ENCODE measurements around the gene COL4A4.

COL4A4 gene

DNA sequence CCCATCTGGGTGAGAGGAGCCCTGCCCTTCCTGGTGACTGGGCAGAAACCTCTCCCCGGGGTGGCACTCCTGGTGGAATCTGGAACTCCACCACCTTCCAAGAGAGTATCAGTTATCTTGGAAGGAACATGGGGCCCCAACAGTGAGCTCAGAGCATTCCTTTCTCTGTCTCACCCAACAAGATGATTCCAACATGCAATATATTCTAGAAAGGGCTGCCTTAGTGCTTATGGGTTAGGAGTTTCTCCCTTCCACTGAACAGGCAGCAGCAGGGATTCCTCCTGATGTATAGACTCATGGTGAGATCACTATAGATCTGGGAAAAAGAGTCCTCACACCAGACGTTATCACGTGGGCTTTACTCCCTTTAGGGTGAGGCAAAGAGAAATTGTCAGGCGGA lies 147.1 kb downstream of the COL4A4 start:
- H3K9ac ChIP-seq (ENCODE audit: low read depth, low read length): no peak overlapping the region
- no peak overlapping the region for H3K27ac ChIP-seq (ENCODE audit: low read length)
- H3K4me3 ChIP-seq (ENCODE audit: low read length): no peak overlapping the region
- H3K27me3 ChIP-seq (ENCODE audit: insufficient read depth, low read length): no peaks in the 10 kb centered on the region
- no peaks in the 10 kb centered on the region for H3K4me1 ChIP-seq (ENCODE audit: insufficient read depth, low read length)
- H3K36me3 ChIP-seq (ENCODE audit: insufficient read depth, low read depth, low read length): no peaks in the 10 kb centered on the region
- no peaks in the 10 kb centered on the region for H3K9me3 ChIP-seq (ENCODE audit: insufficient read depth, low read depth, low read length)

DNA sequence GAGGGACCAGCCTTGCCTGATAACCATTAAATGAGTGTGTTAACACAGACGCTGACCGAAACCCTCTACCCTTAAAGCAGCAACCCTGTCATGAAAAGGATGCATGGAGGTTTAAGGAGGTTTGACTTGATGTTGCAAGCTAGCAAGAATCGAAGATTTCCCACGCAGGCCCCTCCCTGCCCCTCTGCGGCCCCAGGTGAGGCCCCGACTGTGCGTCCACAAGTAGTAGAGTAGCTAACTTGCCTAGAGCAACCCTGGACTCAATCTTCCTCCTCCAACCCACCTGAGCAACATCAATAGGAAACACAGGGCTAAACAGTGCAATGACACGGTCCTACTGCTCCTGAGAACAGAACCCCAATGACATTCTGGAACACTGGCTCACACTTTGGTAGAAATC lies 150.1 kb downstream of the COL4A4 start:
- H3K27ac ChIP-seq (ENCODE audit: low read length): no peak overlapping the region
- no peak overlapping the region for H3K4me3 ChIP-seq (ENCODE audit: low read length)
- H3K4me1 ChIP-seq (ENCODE audit: insufficient read depth, low read length): no peaks in the 10 kb centered on the region

DNA sequence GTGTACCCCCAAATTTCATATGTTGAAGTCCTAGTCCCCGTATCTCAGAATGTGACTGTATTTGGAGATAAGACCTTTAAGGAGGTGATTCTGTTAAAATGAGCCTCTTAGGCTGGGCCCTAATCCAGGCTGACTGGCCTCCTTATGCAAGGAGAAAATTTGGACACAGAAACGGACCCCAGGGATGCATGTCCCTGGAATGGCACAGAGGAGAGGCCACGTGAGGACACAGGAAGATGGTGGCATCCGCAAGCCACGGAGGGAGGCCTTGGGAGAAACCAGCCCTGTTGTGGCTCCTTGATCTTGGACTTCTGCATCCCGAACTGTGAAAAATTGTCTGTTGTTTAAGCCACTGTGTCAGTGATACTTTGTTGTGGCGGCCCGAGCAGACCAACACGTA lies 150.7 kb downstream of the COL4A4 start:
- Histone ChIP-seq H3K9me3 (ENCODE audit: insufficient read depth, low read depth, low read length) (no peaks in the 10 kb centered on the region), H3K27me3 (ENCODE audit: insufficient read depth, low read length) (no peaks in the 10 kb centered on the region), H3K4me1 (ENCODE audit: insufficient read depth, low read length) (no peaks in the 10 kb centered on the region), H3K36me3 (ENCODE audit: insufficient read depth, low read depth, low read length) (no peaks in the 10 kb centered on the region), H3K27ac (ENCODE audit: low read length) (no peak overlapping the region), H3K9ac (ENCODE audit: low read depth, low read length) (no peak overlapping the region), H3K4me3 (ENCODE audit: low read length) (no peak overlapping the region)

More for the DNA sequence above, 150.1 kb downstream of the COL4A4 start:
- Histone ChIP-seq H3K36me3 (ENCODE audit: insufficient read depth, low read depth, low read length) (no peaks in the 10 kb centered on the region), H3K9ac (ENCODE audit: low read depth, low read length) (no peak overlapping the region), H3K27me3 (ENCODE audit: insufficient read depth, low read length) (no peaks in the 10 kb centered on the region), H3K9me3 (ENCODE audit: insufficient read depth, low read depth, low read length) (no peaks in the 10 kb centered on the region)

DNA sequence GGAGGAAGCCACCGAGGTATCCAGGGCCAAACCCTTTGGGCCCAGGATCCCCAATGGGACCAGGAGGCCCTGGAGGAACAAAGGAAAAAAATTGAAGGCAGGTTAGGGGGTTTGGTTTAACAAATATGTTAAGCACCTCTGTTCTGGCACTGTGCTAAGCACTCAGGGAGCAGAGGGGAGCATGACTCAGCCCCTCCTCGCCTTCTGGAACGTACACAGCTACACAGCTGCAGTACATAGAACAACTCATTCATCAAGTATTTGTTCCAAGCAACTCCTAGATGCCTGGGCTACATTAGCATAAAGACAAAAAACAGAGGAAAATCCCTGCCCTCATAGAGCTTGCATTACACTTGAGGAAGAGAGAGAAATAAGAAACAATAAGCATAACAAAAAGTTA lies 153.6 kb downstream of the COL4A4 start:
- Histone ChIP-seq H3K4me3 (ENCODE audit: low read length) (no peak overlapping the region), H3K27ac (ENCODE audit: low read length) (no peak overlapping the region), H3K27me3 (ENCODE audit: insufficient read depth, low read length) (no peaks in the 10 kb centered on the region), H3K9ac (ENCODE audit: low read depth, low read length) (no peak overlapping the region), H3K36me3 (ENCODE audit: insufficient read depth, low read depth, low read length) (no peaks in the 10 kb centered on the region), H3K4me1 (ENCODE audit: insufficient read depth, low read length) (no peaks in the 10 kb centered on the region; the same call in 1 of the 2 replicates), H3K9me3 (ENCODE audit: insufficient read depth, low read depth, low read length) (no peaks in the 10 kb centered on the region)

DNA sequence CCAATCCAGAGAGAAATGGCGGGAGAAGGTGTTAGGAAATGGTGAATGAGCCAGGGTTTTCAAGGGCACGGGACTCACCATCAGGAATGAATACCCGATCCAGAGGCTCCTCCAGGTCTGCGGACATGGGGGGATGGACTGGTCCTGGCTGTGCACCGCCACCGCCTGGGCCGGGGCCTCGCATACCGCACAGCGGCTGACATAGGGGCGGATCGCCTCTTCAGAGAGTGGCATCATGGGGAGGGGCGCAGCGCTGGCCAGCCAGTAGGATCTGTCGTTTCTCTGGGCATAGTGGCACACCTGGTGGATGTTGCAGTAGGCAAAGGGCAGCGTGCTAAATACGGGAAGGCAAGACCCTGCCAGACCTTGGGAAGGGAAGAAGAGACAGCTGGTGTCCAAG lies 156.1 kb downstream of the COL4A4 start:
- H3K36me3 ChIP-seq (ENCODE audit: insufficient read depth, low read depth, low read length): no peaks in the 10 kb centered on the region
- H3K4me1 ChIP-seq (ENCODE audit: insufficient read depth, low read length): no peaks in the 10 kb centered on the region; the same call in 1 of the 2 replicates
- H3K9me3 ChIP-seq (ENCODE audit: insufficient read depth, low read depth, low read length): no peaks in the 10 kb centered on the region
- H3K27ac ChIP-seq (ENCODE audit: low read length): no peak overlapping the region
- no peaks in the 10 kb centered on the region for H3K27me3 ChIP-seq (ENCODE audit: insufficient read depth, low read length)
- H3K9ac ChIP-seq (ENCODE audit: low read depth, low read length): no peak overlapping the region
- no peak overlapping the region for H3K4me3 ChIP-seq (ENCODE audit: low read length)

DNA sequence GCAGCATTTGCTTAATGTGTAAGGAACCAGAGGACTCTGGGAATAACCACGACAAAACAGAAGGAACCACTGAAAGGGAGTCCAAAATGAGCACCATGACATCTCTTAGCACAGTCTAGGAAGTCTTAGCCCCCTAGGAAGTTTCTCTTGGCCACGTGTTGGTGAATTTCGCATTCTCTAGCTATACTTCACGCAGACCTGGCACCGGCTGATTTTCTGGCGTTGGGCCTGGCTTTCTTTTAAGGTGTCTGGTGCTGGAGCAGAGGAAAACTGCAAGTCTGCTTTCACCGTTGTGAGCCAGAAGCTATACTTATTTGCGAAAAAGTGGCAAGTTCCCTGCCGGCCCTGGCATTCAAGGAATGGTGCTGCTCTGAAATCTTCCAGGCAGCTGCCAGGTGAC lies 156.9 kb downstream of the COL4A4 start:
- Histone ChIP-seq H3K36me3 (ENCODE audit: insufficient read depth, low read depth, low read length) (no peaks in the 10 kb centered on the region), H3K27me3 (ENCODE audit: insufficient read depth, low read length) (no peaks in the 10 kb centered on the region), H3K9me3 (ENCODE audit: insufficient read depth, low read depth, low read length) (no peaks in the 10 kb centered on the region), H3K27ac (ENCODE audit: low read length) (no peak overlapping the region), H3K4me3 (ENCODE audit: low read length) (no peak overlapping the region), H3K9ac (ENCODE audit: low read depth, low read length) (no peak overlapping the region), H3K4me1 (ENCODE audit: insufficient read depth, low read length) (no peaks in the 10 kb centered on the region; the same call in 1 of the 2 replicates)

DNA sequence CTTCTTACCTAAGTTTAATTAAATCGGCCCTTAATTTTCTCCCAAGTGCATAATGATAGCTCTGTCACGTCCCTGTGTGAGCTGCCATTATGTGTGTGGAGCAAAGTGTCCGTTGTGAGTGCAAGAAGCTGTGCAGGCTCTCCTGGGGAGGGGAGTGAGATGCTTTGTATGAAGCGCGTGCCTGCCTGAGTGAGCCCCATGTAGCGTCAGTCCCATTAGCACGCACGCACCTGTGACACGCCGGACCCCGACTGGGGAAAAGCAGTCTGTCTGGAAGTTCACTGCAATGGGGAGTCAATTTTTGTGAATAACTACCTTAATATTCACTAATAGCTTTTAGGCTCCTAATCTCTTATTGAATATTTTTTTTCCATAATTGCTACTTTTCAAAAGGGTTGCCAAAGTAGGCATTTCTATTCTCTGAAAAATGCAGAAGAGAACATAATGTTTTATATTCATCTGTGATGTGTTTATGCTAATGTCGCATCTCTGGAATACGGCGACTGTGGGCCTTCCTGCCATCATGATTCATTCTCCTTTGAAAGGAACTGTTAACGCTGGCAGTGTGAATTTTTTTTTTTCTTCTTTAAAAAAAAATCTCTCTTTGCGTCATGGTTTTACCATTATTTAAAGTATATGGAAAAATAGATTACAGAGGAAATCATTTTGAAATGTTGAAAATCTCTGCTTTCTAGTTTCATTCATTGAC lies 157.7 kb downstream of the COL4A4 start:
- H3K36me3 ChIP-seq (ENCODE audit: insufficient read depth, low read depth, low read length): no peaks in the 10 kb centered on the region
- no peaks in the 10 kb centered on the region for H3K9me3 ChIP-seq (ENCODE audit: insufficient read depth, low read depth, low read length)
- H3K4me1 ChIP-seq (ENCODE audit: insufficient read depth, low read length): no peaks in the 10 kb centered on the region; the same call in 1 of the 2 replicates
- no peak overlapping the region for H3K9ac ChIP-seq (ENCODE audit: low read depth, low read length)
- H3K27me3 ChIP-seq (ENCODE audit: insufficient read depth, low read length): no peaks in the 10 kb centered on the region
- no peak overlapping the region for H3K27ac ChIP-seq (ENCODE audit: low read length)
- H3K4me3 ChIP-seq (ENCODE audit: low read length): no peak overlapping the region

DNA sequence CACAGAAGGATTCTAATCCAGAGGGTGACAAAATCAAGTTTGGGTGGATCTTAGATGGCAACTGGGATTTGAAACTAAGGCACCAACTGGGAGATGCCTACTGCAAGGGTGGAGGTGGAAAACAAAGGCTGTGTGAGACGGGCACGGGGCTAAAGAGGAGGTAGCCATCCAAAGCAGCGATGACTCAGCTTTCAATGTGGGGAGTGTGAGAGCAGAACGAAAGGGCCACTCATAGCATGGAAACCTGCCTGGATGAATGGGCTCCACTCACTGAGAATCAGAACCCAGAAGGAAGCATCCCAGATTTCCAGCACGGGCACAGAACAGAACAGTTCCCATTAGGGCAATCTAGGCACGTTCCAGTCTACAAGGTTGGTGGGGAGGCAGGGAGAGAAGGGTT lies 159.5 kb downstream of the COL4A4 start:
- Histone ChIP-seq H3K4me1 (ENCODE audit: insufficient read depth, low read length) (no peaks in the 10 kb centered on the region; the same call in 1 of the 2 replicates), H3K27ac (ENCODE audit: low read length) (no peak overlapping the region), H3K9ac (ENCODE audit: low read depth, low read length) (no peak overlapping the region), H3K27me3 (ENCODE audit: insufficient read depth, low read length) (no peaks in the 10 kb centered on the region), H3K36me3 (ENCODE audit: insufficient read depth, low read depth, low read length) (no peaks in the 10 kb centered on the region; the same call in 1 of the 2 replicates), H3K9me3 (ENCODE audit: insufficient read depth, low read depth, low read length) (peaks cover 3% of the 10 kb centered on the region; the same call in 1 of the 2 replicates), H3K4me3 (ENCODE audit: low read length) (no peak overlapping the region)

DNA sequence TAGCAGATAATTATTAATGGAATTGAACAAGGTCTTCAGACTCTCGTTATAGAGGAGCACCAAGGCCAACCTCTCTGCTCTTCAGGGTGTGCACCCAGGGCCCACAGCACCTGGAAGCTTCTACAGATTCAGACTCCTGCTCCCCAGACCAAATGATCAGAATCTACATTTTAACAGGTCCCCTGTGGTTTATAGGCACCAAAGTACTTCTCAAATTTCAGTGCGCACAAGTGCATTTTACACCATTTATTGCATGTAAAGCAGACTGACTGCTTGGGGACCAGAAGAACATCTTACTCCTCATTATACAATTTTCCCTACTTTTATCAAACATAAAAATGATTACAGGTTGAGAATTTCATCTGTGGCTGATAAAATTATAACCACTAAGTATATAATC lies 163.9 kb downstream of the COL4A4 start:
- H3K36me3 ChIP-seq (ENCODE audit: insufficient read depth, low read depth, low read length): peaks cover 5% of the 10 kb centered on the region
- no peak overlapping the region for H3K4me3 ChIP-seq (ENCODE audit: low read length)

DNA sequence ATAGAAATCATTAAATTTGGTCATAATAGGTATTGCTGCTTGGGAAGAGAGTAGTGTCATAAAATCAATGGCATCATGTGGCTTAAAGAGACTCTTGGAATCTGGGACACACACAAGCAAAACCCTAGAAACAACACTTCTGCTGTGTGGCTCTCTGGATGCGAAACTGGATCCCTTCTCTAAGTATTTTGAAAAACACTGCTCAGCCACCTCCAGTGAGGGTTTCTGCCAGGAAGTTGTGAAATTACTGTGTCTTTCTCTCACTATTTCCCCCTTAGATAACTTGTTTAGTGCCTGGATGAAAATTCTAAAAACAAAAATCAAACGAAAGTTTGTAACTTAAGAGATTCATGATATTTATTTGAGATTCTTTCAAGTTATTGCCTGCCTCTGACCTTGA lies 164.3 kb downstream of the COL4A4 start:
- H3K27ac ChIP-seq (ENCODE audit: low read length): no peak overlapping the region
- H3K9ac ChIP-seq (ENCODE audit: low read depth, low read length): no peak overlapping the region
- no peaks in the 10 kb centered on the region for H3K27me3 ChIP-seq (ENCODE audit: insufficient read depth, low read length)
- H3K4me3 ChIP-seq (ENCODE audit: low read length): no peak overlapping the region
- peaks cover 3% of the 10 kb centered on the region; the same call in 1 of the 2 replicates for H3K9me3 ChIP-seq (ENCODE audit: insufficient read depth, low read depth, low read length)
- no peaks in the 10 kb centered on the region for H3K4me1 ChIP-seq (ENCODE audit: insufficient read depth, low read length)
- H3K36me3 ChIP-seq (ENCODE audit: insufficient read depth, low read depth, low read length): peaks cover 5% of the 10 kb centered on the region

More for the DNA sequence above, 163.9 kb downstream of the COL4A4 start:
- Histone ChIP-seq H3K27me3 (ENCODE audit: insufficient read depth, low read length) (no peaks in the 10 kb centered on the region), H3K9ac (ENCODE audit: low read depth, low read length) (no peak overlapping the region), H3K9me3 (ENCODE audit: insufficient read depth, low read depth, low read length) (peaks cover 3% of the 10 kb centered on the region; the same call in 1 of the 2 replicates), H3K4me1 (ENCODE audit: insufficient read depth, low read length) (no peaks in the 10 kb centered on the region), H3K27ac (ENCODE audit: low read length) (no peak overlapping the region)

DNA sequence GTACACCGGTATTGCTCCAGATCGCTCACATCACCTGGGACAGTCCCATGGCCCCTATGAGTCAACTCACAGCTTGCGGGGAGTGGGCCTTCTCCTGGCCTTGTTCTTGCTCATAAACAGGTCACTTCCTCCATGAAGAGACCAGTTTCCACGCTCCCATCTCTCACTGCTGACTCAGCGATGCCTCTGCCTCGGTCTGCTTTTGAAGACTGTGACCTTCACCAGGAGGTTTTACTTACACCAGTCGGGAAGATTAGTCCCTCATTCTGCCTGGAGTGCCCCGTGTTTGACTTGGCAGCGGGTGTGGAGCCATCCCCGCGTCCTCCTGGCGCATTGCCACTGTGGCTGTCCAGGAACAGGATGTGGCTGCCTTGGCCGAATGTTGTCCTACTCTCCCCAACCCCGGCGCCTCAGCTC lies 168.4 kb downstream of the COL4A4 start:
- Histone ChIP-seq H3K4me1 (ENCODE audit: insufficient read depth, low read length) (no peaks in the 10 kb centered on the region), H3K36me3 (ENCODE audit: insufficient read depth, low read depth, low read length) (peaks cover 5% of the 10 kb centered on the region), H3K27me3 (ENCODE audit: insufficient read depth, low read length) (no peaks in the 10 kb centered on the region), H3K9me3 (ENCODE audit: insufficient read depth, low read depth, low read length) (peaks cover 2% of the 10 kb centered on the region; the same call in 1 of the 2 replicates), H3K4me3 (ENCODE audit: low read length) (no peak overlapping the region), H3K9ac (ENCODE audit: low read depth, low read length) (no peak overlapping the region), H3K27ac (ENCODE audit: low read length) (no peak overlapping the region)

DNA sequence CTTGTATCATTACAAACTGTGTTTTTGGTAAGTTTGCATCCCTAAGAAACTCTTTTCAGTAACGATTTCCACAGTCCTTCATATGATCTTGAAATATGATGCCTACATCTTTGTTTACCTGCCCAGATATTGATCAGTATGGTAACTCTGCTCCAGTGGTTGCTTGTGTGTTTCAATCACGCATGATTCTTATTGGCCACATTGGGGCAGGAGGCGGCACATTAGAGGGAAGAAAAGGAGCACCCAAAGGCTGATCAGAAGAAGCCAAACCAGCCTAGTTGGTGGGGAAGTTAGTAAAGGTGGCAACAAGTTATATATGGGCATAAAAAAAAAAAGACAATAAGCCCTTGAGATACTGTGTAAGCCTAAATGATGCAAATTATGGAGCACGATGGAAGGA lies 169.2 kb downstream of the COL4A4 start:
- no peak overlapping the region for H3K4me3 ChIP-seq (ENCODE audit: low read length)
- no peaks in the 10 kb centered on the region for H3K4me1 ChIP-seq (ENCODE audit: insufficient read depth, low read length)
- peaks cover 5% of the 10 kb centered on the region for H3K36me3 ChIP-seq (ENCODE audit: insufficient read depth, low read depth, low read length)
- no peak overlapping the region for H3K27ac ChIP-seq (ENCODE audit: low read length)
- no peak overlapping the region for H3K9ac ChIP-seq (ENCODE audit: low read depth, low read length)
- H3K9me3 ChIP-seq (ENCODE audit: insufficient read depth, low read depth, low read length): no peaks in the 10 kb centered on the region
- no peaks in the 10 kb centered on the region for H3K27me3 ChIP-seq (ENCODE audit: insufficient read depth, low read length)

All from iPS-20b (cell line).